Medulla oblongata (tissue), 1 donor: ENCODE measurements around the gene TIMM22.
"Not testable (repeated sequence)": the region's sequence is repeated elsewhere in the genome, so short reads cannot be mapped to it uniquely, and the experiment has no call there.

ENCODE experiments used
- DNase-seq: peaks from one replicate; pipeline ENCODE4 v3.0.0-alpha.2; 2015; ENCODE audit errors: extremely low spot score

The TIMM22 gene

GRCh38 chr17:996554-997344 lies at the start of gene TIMM22:
Gene TIMM22, plus strand, starts transcription at chr17:997129. Its CDS starts 14 bp downstream, at chr17:997143.
- DNase-seq = peak; percentile 97

GRCh38 chr17:948284-948852 lies 48.6 kb upstream of the TIMM22 start:
- DNase-seq = no peak

- DNase-seq = no peak
Observed at GRCh38 chr17:949623-950303, 47.2 kb upstream of the TIMM22 start.

GRCh38 chr17:951325-952132 lies 45.4 kb upstream of the TIMM22 start:
- no peak for DNase-seq

- DNase-seq = not testable (repeated sequence)
Observed at GRCh38 chr17:952592-952991, 44.3 kb upstream of the TIMM22 start.

- DNase-seq = no peak
Observed at GRCh38 chr17:953767-954166, 43.2 kb upstream of the TIMM22 start.

GRCh38 chr17:954431-955164 lies 42.3 kb upstream of the TIMM22 start:
- no peak for DNase-seq

- DNase-seq = no peak
Observed at GRCh38 chr17:956905-957304, 40.0 kb upstream of the TIMM22 start.

GRCh38 chr17:957856-958421 lies 39.0 kb upstream of the TIMM22 start:
- DNase-seq = no peak

- no peak for DNase-seq
Observed at GRCh38 chr17:958712-959451, 38.0 kb upstream of the TIMM22 start.

- DNase-seq = no peak
Observed at GRCh38 chr17:962166-962565, 34.8 kb upstream of the TIMM22 start.

- DNase-seq = no peak
Observed at GRCh38 chr17:962670-963069, 34.3 kb upstream of the TIMM22 start.

- no peak for DNase-seq
Observed at GRCh38 chr17:964876-965275, 32.1 kb upstream of the TIMM22 start.

GRCh38 chr17:965311-965989 lies 31.5 kb upstream of the TIMM22 start:
- no peak for DNase-seq

- DNase-seq = no peak
Observed at GRCh38 chr17:967122-967521, 29.8 kb upstream of the TIMM22 start.

- no peak for DNase-seq
Observed at GRCh38 chr17:968812-969730, 27.9 kb upstream of the TIMM22 start.

- no peak for DNase-seq
Observed at GRCh38 chr17:969811-970355, 27.0 kb upstream of the TIMM22 start.

- DNase-seq = no peak
Observed at GRCh38 chr17:970364-970763, 26.6 kb upstream of the TIMM22 start.
